ENCODE results near the gene PDSS2. TPM values are rescaled to one million over a fixed set of nuclear protein-coding genes. Genes with fewer than 3 reads are reported as not detected.
"Not testable (repeated sequence)": the region's sequence is repeated elsewhere in the genome, so short reads cannot be mapped to it uniquely, and the experiment has no call there.

Gene PDSS2
- total RNA-seq, 1 donor from 2014 or later, result 13.4 TPM

- no peak for DNase-seq (ENCODE audit: low read depth)
- TF ChIP-seq CTCF (IDR thresholded peaks at IDR 0.05; ENCODE audit: insufficient read depth, low read length, poor library complexity, severe bottlenecking), result no peak
- H3K36me3 ChIP-seq (ENCODE audit: control insufficient read depth, insufficient read depth, low read length), result no peaks in the 10 kb centered on the region
- no peaks in the 10 kb centered on the region for H3K27me3 ChIP-seq (ENCODE audit: control insufficient read depth, insufficient read depth, low read length)
- no peak overlapping the region for H3K4me3 ChIP-seq (ENCODE audit: low read depth, low read length)
Observed at GRCh38 chr6:107440936-107441335, 18.4 kb downstream of the PDSS2 start.

GRCh38 chr6:107439406-107439805, 20.0 kb downstream of the PDSS2 start:
- TF ChIP-seq CTCF (IDR thresholded peaks at IDR 0.05; ENCODE audit: insufficient read depth, low read length, poor library complexity, severe bottlenecking), result no peak
- DNase-seq (ENCODE audit: low read depth), result no peak
- Histone ChIP-seq H3K36me3 (ENCODE audit: control insufficient read depth, insufficient read depth, low read length) (no peaks in the 10 kb centered on the region), H3K27me3 (ENCODE audit: control insufficient read depth, insufficient read depth, low read length) (no peaks in the 10 kb centered on the region), H3K4me3 (ENCODE audit: low read depth, low read length) (no peak overlapping the region)

GRCh38 chr6:107437691-107438090, 21.7 kb downstream of the PDSS2 start:
- TF ChIP-seq CTCF (IDR thresholded peaks at IDR 0.05; ENCODE audit: insufficient read depth, low read length, poor library complexity, severe bottlenecking), result no peak
- DNase-seq (ENCODE audit: low read depth), result no peak
- H3K36me3 ChIP-seq (ENCODE audit: control insufficient read depth, insufficient read depth, low read length), result no peaks in the 10 kb centered on the region
- H3K27me3 ChIP-seq (ENCODE audit: control insufficient read depth, insufficient read depth, low read length), result no peaks in the 10 kb centered on the region
- no peak overlapping the region for H3K4me3 ChIP-seq (ENCODE audit: low read depth, low read length)

- no peak for TF ChIP-seq CTCF (IDR thresholded peaks at IDR 0.05; ENCODE audit: insufficient read depth, low read length, poor library complexity, severe bottlenecking)
- Histone ChIP-seq H3K4me3 (ENCODE audit: low read depth, low read length) (no peak overlapping the region), H3K27me3 (ENCODE audit: control insufficient read depth, insufficient read depth, low read length) (no peaks in the 10 kb centered on the region), H3K36me3 (ENCODE audit: control insufficient read depth, insufficient read depth, low read length) (no peaks in the 10 kb centered on the region)
- DNase-seq (ENCODE audit: low read depth), result no peak
Observed at GRCh38 chr6:107436881-107437280, 22.5 kb downstream of the PDSS2 start.

GRCh38 chr6:107435798-107436197, 23.6 kb downstream of the PDSS2 start:
- H3K36me3 ChIP-seq (ENCODE audit: control insufficient read depth, insufficient read depth, low read length), result no peaks in the 10 kb centered on the region
- DNase-seq (ENCODE audit: low read depth), result no peak
- TF ChIP-seq CTCF (IDR thresholded peaks at IDR 0.05; ENCODE audit: insufficient read depth, low read length, poor library complexity, severe bottlenecking), result no peak
- no peak overlapping the region for H3K4me3 ChIP-seq (ENCODE audit: low read depth, low read length)
- H3K27me3 ChIP-seq (ENCODE audit: control insufficient read depth, insufficient read depth, low read length), result no peaks in the 10 kb centered on the region

GRCh38 chr6:107434812-107435211, 24.6 kb downstream of the PDSS2 start:
- no peak overlapping the region for H3K4me3 ChIP-seq (ENCODE audit: low read depth, low read length)

GRCh38 chr6:107425951-107426350, 33.4 kb downstream of the PDSS2 start:
- H3K4me3 ChIP-seq (ENCODE audit: low read depth, low read length); DNase-seq (ENCODE audit: low read depth); H3K36me3 ChIP-seq (ENCODE audit: control insufficient read depth, insufficient read depth, low read length); H3K27me3 ChIP-seq (ENCODE audit: control insufficient read depth, insufficient read depth, low read length): not testable (repeated sequence)

More at GRCh38 chr6:107434812-107435211, 24.6 kb downstream of the PDSS2 start:
- no peak for TF ChIP-seq CTCF (IDR thresholded peaks at IDR 0.05; ENCODE audit: insufficient read depth, low read length, poor library complexity, severe bottlenecking)
- DNase-seq (ENCODE audit: low read depth), result no peak
- Histone ChIP-seq H3K27me3 (ENCODE audit: control insufficient read depth, insufficient read depth, low read length) (no peaks in the 10 kb centered on the region), H3K36me3 (ENCODE audit: control insufficient read depth, insufficient read depth, low read length) (no peaks in the 10 kb centered on the region)
